GM23338 (cell line): ENCODE results near the gene NOTO. TPM values are rescaled to one million over a fixed set of nuclear protein-coding genes. Genes with fewer than 3 reads are reported as not detected.

Experiments used
- ATAC-seq: fragments of 200-7000 bp; cut with Tn5 transposase; 3 replicates; pipeline ENCODE4 v1.9.1; 2020
- DNase-seq: peaks from one replicate; pipeline ENCODE4 v3.0.0-alpha.2; 2015; ENCODE audit warnings: low spot score
- H2AFZ ChIP-seq: fragments of 200-600 bp; sonication (generic); 2 replicates; pipeline ENCODE4 v1.8.0; 2016; ENCODE audit warnings: antibody characterized with exemption, mild to moderate bottlenecking, moderate library complexity
- H3F3A ChIP-seq: fragments of 200-600 bp; sonication (generic); replicated peaks from 2 replicates; pipeline ENCODE4 v1.8.0; 2017; ENCODE audit warnings: antibody characterized with exemption, mixed run types, low read depth
- H3K27ac ChIP-seq: fragments of 200-600 bp; sonication (generic); 2 replicates; pipeline ENCODE4 v1.6.1; 2016; ENCODE audit warnings: low read depth
- H3K27me3 ChIP-seq: fragments of 200-600 bp; sonication (generic); 2 replicates; pipeline ENCODE4 v1.8.0; 2016; ENCODE audit warnings: mild to moderate bottlenecking, mixed run types, moderate library complexity; ENCODE audit not compliant: insufficient read depth
- H3K36me3 ChIP-seq: fragments of 200-600 bp; sonication (generic); 2 replicates; pipeline ENCODE4 v1.8.0; 2016; ENCODE audit warnings: mild to moderate bottlenecking; ENCODE audit not compliant: insufficient read depth
- H3K4me1 ChIP-seq: fragments of 200-600 bp; sonication (generic); 2 replicates; pipeline ENCODE4 v1.8.0; 2016; ENCODE audit warnings: mild to moderate bottlenecking, moderate library complexity; ENCODE audit not compliant: insufficient read depth
- H3K4me2 ChIP-seq: fragments of 200-600 bp; sonication (generic); 2 replicates; pipeline ENCODE4 v1.7.1; 2017; ENCODE audit warnings: mixed run types
- H3K4me3 ChIP-seq: fragments of 200-600 bp; sonication (generic); 2 replicates; pipeline ENCODE4 v1.6.1; 2016; ENCODE audit warnings: mixed run types
- H3K79me2 ChIP-seq: fragments of 200-600 bp; sonication (generic); replicated peaks from 2 replicates; pipeline ENCODE4 v1.8.0; 2017; ENCODE audit warnings: mild to moderate bottlenecking; ENCODE audit not compliant: insufficient read depth
- H3K9me2 ChIP-seq: fragments of 200-600 bp; sonication (generic); 2 replicates; pipeline ENCODE4 v1.8.0; 2017; ENCODE audit not compliant: insufficient read depth
- H4K20me1 ChIP-seq: fragments of 200-600 bp; sonication (generic); replicated peaks from 2 replicates; pipeline ENCODE4 v1.8.0; 2017; ENCODE audit warnings: mild to moderate bottlenecking; ENCODE audit not compliant: insufficient read depth
- H3K27ac Mint-ChIP-seq: 2 replicates; pipeline ENCODE4 v1.8.0; 2020; ENCODE audit warnings: inconsistent platforms, mild to moderate bottlenecking, moderate library complexity, mixed read lengths
- H3K27me3 Mint-ChIP-seq: 3 replicates; pipeline ENCODE4 v1.8.0; 2022; ENCODE audit warnings: low read depth, mild to moderate bottlenecking, moderate library complexity, mixed read lengths, inconsistent platforms; ENCODE audit not compliant: insufficient read depth, poor library complexity
- H3K36me3 Mint-ChIP-seq: 3 replicates; pipeline ENCODE4 v1.8.0; 2021; ENCODE audit warnings: low read depth, mild to moderate bottlenecking, inconsistent platforms, moderate library complexity, mixed read lengths
- H3K4me1 Mint-ChIP-seq: 3 replicates; pipeline ENCODE4 v1.8.0; 2020; ENCODE audit warnings: mild to moderate bottlenecking, inconsistent platforms, mixed read lengths
- H3K4me3 Mint-ChIP-seq: 3 replicates; pipeline ENCODE4 v1.8.0; 2021; ENCODE audit warnings: moderate library complexity, mild to moderate bottlenecking, inconsistent platforms, mixed read lengths
- H3K9me3 Mint-ChIP-seq: 3 replicates; pipeline ENCODE4 v1.8.0; 2020; ENCODE audit warnings: moderate library complexity, mild to moderate bottlenecking, inconsistent platforms, mixed read lengths
- EZH2 ChIP-seq: fragments of 200-600 bp; sonication (generic); IDR thresholded peaks from one replicate; pipeline ENCODE4 v1.8.0; 2017; ENCODE audit warnings: antibody characterized with exemption, mild to moderate bottlenecking, low read depth; ENCODE audit not compliant: unreplicated experiment
- JUNB ChIP-seq: IDR thresholded peaks from one replicate; pipeline ENCODE4 v1.6.1; 2016; ENCODE audit warnings: antibody characterized with exemption; ENCODE audit not compliant: unreplicated experiment
- POLR2AphosphoS5 ChIP-seq: IDR thresholded peaks from 2 replicates; pipeline ENCODE4 v1.6.1; 2016; ENCODE audit warnings: antibody characterized with exemption, low read depth
- STAT1 ChIP-seq: IDR thresholded peaks from one replicate; pipeline ENCODE4 v1.6.1; 2016; ENCODE audit warnings: antibody characterized with exemption; ENCODE audit not compliant: unreplicated experiment
- polyA plus RNA-seq: library from polyadenylated mRNA; unstranded; fragments of >200 nt; fragmentation: Nextera tagmentation; extraction: Ambion mirVana; gene quantifications from 2 replicates; pipeline ENCODE4 v1.2.1, GENCODE V29; 2016
- total RNA-seq: library from RNA; depleted of rRNA; stranded (reverse); fragments of >200 nt; shearing (Covaris generic); gene quantifications from 2 replicates; pipeline ENCODE4 v1.2.3, GENCODE V29; 2014
- TF ChIP-seq, protein P1 (sequence below): fragments of 250-450 bp; sonication (Bioruptor Pico); IDR thresholded peaks from 2 replicates; pipeline ENCODE4 v1.5.0; 2020; ENCODE audit warnings: mild to moderate bottlenecking, moderate library complexity
- TF ChIP-seq, protein P2 (sequence below), 2 experiments: fragments of 200-600 bp in 1 of 2; sonication (generic) in 1 of 2; conservative IDR thresholded peaks; 2 replicates each; pipeline versions ENCODE4 v1.5.1 to v1.6.1; 2016 to 2017; ENCODE audit warnings: antibody characterized with exemption in 2 of 2, low read depth in 2 of 2, mild to moderate bottlenecking in 2 of 2, moderate library complexity in 1 of 2

NOTO gene
- total and polyA plus RNA-seq, 2 experiments from 2014 or later, result 0.06 to 0.73 TPM

DNA sequence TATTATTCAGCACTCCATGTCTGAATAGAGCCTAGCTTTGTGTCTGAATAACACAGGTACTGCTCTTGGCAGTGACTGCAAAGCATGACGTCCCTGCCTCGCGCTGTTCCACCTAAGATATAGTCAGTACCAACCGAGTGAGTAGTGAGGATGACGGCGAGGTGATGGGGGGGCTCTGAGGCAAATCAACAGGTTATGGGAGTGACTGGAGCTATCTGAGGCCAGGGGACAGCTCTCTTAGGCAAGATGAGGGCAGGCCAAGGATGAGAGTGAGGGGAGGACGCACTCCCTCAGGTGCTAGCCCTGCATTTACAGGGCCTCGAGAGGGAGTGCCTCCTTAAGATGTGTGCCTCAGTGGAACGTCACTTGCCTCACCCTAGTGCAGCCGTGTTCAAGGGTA lies 28.1 kb upstream of the NOTO start (continued):
- TF ChIP-seq, protein P1, sequence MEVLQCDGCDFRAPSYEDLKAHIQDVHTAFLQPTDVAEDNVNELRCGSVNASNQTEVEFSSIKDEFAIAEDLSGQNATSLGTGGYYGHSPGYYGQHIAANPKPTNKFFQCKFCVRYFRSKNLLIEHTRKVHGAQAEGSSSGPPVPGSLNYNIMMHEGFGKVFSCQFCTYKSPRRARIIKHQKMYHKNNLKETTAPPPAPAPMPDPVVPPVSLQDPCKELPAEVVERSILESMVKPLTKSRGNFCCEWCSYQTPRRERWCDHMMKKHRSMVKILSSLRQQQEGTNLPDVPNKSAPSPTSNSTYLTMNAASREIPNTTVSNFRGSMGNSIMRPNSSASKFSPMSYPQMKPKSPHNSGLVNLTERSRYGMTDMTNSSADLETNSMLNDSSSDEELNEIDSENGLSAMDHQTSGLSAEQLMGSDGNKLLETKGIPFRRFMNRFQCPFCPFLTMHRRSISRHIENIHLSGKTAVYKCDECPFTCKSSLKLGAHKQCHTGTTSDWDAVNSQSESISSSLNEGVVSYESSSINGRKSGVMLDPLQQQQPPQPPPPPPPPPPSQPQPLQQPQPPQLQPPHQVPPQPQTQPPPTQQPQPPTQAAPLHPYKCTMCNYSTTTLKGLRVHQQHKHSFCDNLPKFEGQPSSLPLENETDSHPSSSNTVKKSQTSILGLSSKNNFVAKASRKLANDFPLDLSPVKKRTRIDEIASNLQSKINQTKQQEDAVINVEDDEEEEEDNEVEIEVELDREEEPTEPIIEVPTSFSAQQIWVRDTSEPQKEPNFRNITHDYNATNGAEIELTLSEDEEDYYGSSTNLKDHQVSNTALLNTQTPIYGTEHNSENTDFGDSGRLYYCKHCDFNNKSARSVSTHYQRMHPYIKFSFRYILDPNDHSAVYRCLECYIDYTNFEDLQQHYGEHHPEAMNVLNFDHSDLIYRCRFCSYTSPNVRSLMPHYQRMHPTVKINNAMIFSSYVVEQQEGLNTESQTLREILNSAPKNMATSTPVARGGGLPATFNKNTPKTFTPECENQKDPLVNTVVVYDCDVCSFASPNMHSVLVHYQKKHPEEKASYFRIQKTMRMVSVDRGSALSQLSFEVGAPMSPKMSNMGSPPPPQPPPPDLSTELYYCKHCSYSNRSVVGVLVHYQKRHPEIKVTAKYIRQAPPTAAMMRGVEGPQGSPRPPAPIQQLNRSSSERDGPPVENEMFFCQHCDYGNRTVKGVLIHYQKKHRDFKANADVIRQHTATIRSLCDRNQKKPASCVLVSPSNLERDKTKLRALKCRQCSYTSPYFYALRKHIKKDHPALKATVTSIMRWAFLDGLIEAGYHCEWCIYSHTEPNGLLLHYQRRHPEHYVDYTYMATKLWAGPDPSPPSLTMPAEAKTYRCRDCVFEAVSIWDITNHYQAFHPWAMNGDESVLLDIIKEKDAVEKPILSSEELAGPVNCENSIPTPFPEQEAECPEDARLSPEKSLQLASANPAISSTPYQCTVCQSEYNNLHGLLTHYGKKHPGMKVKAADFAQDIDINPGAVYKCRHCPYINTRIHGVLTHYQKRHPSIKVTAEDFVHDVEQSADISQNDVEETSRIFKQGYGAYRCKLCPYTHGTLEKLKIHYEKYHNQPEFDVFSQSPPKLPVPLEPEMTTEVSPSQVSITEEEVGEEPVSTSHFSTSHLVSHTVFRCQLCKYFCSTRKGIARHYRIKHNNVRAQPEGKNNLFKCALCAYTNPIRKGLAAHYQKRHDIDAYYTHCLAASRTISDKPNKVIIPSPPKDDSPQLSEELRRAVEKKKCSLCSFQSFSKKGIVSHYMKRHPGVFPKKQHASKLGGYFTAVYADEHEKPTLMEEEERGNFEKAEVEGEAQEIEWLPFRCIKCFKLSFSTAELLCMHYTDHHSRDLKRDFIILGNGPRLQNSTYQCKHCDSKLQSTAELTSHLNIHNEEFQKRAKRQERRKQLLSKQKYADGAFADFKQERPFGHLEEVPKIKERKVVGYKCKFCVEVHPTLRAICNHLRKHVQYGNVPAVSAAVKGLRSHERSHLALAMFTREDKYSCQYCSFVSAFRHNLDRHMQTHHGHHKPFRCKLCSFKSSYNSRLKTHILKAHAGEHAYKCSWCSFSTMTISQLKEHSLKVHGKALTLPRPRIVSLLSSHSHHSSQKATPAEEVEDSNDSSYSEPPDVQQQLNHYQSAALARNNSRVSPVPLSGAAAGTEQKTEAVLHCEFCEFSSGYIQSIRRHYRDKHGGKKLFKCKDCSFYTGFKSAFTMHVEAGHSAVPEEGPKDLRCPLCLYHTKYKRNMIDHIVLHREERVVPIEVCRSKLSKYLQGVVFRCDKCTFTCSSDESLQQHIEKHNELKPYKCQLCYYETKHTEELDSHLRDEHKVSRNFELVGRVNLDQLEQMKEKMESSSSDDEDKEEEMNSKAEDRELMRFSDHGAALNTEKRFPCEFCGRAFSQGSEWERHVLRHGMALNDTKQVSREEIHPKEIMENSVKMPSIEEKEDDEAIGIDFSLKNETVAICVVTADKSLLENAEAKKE (CRISPR knock-in tag), result no peak
- TF ChIP-seq POLR2AphosphoS5 (no peak), JUNB (no peak), STAT1 (no peak)

DNA sequence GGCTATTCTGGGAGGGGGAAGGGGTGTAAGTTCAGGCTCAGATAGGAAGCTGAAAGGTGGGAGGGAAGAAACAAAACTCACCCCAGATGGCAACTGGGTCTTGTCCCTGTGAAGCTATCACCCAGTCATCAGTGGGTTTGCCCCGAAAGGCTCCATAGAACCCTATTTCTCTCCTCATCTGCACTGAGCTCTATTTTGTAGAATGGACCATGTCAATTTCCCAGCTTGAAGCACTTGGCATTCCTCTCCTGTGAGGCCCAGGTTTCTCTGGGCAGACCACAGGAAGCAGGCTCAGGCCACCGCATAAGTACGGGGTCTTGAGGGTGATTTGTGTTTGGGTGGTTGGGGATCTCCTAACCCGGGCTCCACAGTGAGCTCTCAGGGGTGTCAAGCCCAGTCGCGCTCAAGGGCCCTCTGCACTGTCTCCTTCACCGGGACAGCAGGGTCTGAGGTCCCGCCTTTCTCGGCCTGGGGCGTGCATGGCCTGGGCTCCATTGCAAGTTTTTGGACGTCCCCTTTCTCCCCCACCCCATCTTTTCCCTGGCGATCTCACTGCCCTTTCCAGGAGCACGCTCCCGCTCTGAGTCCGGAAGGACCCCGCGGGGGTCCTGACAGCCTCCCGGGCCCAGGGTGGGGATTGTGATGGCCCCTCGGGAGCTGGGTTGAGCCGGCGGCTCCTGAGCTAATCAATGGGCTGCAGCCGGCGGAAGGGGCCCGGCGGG lies 27.3 kb upstream of the NOTO start:
- ATAC-seq (peak; percentile 13), DNase-seq (no peak)
- peak; percentile 55 for TF ChIP-seq EZH2
- TF ChIP-seq, protein P2, sequence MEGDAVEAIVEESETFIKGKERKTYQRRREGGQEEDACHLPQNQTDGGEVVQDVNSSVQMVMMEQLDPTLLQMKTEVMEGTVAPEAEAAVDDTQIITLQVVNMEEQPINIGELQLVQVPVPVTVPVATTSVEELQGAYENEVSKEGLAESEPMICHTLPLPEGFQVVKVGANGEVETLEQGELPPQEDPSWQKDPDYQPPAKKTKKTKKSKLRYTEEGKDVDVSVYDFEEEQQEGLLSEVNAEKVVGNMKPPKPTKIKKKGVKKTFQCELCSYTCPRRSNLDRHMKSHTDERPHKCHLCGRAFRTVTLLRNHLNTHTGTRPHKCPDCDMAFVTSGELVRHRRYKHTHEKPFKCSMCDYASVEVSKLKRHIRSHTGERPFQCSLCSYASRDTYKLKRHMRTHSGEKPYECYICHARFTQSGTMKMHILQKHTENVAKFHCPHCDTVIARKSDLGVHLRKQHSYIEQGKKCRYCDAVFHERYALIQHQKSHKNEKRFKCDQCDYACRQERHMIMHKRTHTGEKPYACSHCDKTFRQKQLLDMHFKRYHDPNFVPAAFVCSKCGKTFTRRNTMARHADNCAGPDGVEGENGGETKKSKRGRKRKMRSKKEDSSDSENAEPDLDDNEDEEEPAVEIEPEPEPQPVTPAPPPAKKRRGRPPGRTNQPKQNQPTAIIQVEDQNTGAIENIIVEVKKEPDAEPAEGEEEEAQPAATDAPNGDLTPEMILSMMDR (conservative IDR thresholded peaks at IDR 0.05; ENCODE audit: low read depth in 2 of 2), result no peak
- H3K9me3 Mint-ChIP-seq, result no peaks in the 10 kb centered on the region
- H3K36me3 Mint-ChIP-seq, result no peaks in the 10 kb centered on the region
- peak overlapping the region; percentile 72 for H3K4me3 Mint-ChIP-seq
- no peak overlapping the region for H3K27ac ChIP-seq
- H4K20me1 ChIP-seq, result no peaks in the 10 kb centered on the region
- H3K4me1 ChIP-seq, result peaks cover 17% of the 10 kb centered on the region
- H3K27me3 Mint-ChIP-seq, result peaks cover 57% of the 10 kb centered on the region
- H3K79me2 ChIP-seq, result no peaks in the 10 kb centered on the region
- H2AFZ ChIP-seq, result peak overlapping the region; percentile 98
- peak overlapping the region; percentile 93 for H3K4me2 ChIP-seq
- H3K36me3 ChIP-seq, result no peaks in the 10 kb centered on the region
- peak overlapping the region; percentile 83 for H3K4me3 ChIP-seq
- no peak overlapping the region for H3K27ac Mint-ChIP-seq
- H3F3A ChIP-seq, result peaks cover 3% of the 10 kb centered on the region; the same call in 1 of the 2 replicates
- H3K9me2 ChIP-seq, result no peaks in the 10 kb centered on the region
- peaks cover 77% of the 10 kb centered on the region for H3K27me3 ChIP-seq
- peaks cover 27% of the 10 kb centered on the region for H3K4me1 Mint-ChIP-seq
